ENCODE data around the gene LNX1.

The LNX1 gene

GRCh38 chr4:53522334-53522733 lies 69.0 kb downstream of the LNX1 start:
- in situ Hi-C loops (cut with MboI; ENCODE audit: low sequenced_read_pairs, unreplicated experiment): no loop called here
- TF ChIP-seq CTCF (IDR thresholded peaks at IDR 0.05; ENCODE audit: borderline replicate concordance, control extremely low read depth, extremely low read depth, insufficient read depth, missing control alignments): no peak
- no peak for DNase-seq (ENCODE audit: low spot score)

- DNase-seq (ENCODE audit: low spot score): no peak
Measured at GRCh38 chr4:53520116-53520515, 71.2 kb downstream of the LNX1 start.

GRCh38 chr4:53518807-53519206 lies 72.5 kb downstream of the LNX1 start:
- TF ChIP-seq CTCF (IDR thresholded peaks at IDR 0.05; ENCODE audit: borderline replicate concordance, control extremely low read depth, extremely low read depth, insufficient read depth, missing control alignments): no peak
- DNase-seq (ENCODE audit: low spot score): no peak
- in situ Hi-C loops (cut with MboI; ENCODE audit: low sequenced_read_pairs, unreplicated experiment): no loop called here

More at GRCh38 chr4:53520116-53520515, 71.2 kb downstream of the LNX1 start:
- no peak for TF ChIP-seq CTCF (IDR thresholded peaks at IDR 0.05; ENCODE audit: borderline replicate concordance, control extremely low read depth, extremely low read depth, insufficient read depth, missing control alignments)
- in situ Hi-C loops (cut with MboI; ENCODE audit: low sequenced_read_pairs, unreplicated experiment): no loop called here

GRCh38 chr4:53515076-53515475 lies 76.2 kb downstream of the LNX1 start:
- no peak for TF ChIP-seq CTCF (IDR thresholded peaks at IDR 0.05; ENCODE audit: borderline replicate concordance, control extremely low read depth, extremely low read depth, insufficient read depth, missing control alignments)
- DNase-seq (ENCODE audit: low spot score): no peak
- in situ Hi-C loops (cut with MboI; ENCODE audit: low sequenced_read_pairs, unreplicated experiment): no loop called here

GRCh38 chr4:53514509-53514908 lies 76.8 kb downstream of the LNX1 start:
- in situ Hi-C loops (cut with MboI; ENCODE audit: low sequenced_read_pairs, unreplicated experiment): no loop called here
- TF ChIP-seq CTCF (IDR thresholded peaks at IDR 0.05; ENCODE audit: borderline replicate concordance, control extremely low read depth, extremely low read depth, insufficient read depth, missing control alignments): no peak

GRCh38 chr4:53512608-53513007 lies 78.7 kb downstream of the LNX1 start:
- no peak for DNase-seq (ENCODE audit: low spot score)
- TF ChIP-seq CTCF (IDR thresholded peaks at IDR 0.05; ENCODE audit: borderline replicate concordance, control extremely low read depth, extremely low read depth, insufficient read depth, missing control alignments): no peak
- in situ Hi-C loops (cut with MboI; ENCODE audit: low sequenced_read_pairs, unreplicated experiment): no loop called here

More at GRCh38 chr4:53514509-53514908, 76.8 kb downstream of the LNX1 start:
- DNase-seq (ENCODE audit: low spot score): no peak

GRCh38 chr4:53511014-53511413 lies 80.3 kb downstream of the LNX1 start:
- in situ Hi-C loops (cut with MboI; ENCODE audit: low sequenced_read_pairs, unreplicated experiment): no loop called here
- no peak for TF ChIP-seq CTCF (IDR thresholded peaks at IDR 0.05; ENCODE audit: borderline replicate concordance, control extremely low read depth, extremely low read depth, insufficient read depth, missing control alignments)
- DNase-seq (ENCODE audit: low spot score): no peak
